HEK293 (cell line): Measurements from ENCODE around the gene GRID2.

ENCODE experiments used
- CTCF ChIA-PET: fragments of 350-600 bp; formaldehyde crosslinking; extraction: SDS; loops from one replicate; lab custom pipeline; 2021; ENCODE audit warnings: antibody characterized with exemption; lab: Yijun Ruan, JAX
- POLR2A ChIA-PET: fragments of 300-600 bp; formaldehyde crosslinking; extraction: SDS; loops from one replicate; lab custom pipeline; 2020; ENCODE audit warnings: antibody characterized with exemption, inconsistent platforms; lab: Yijun Ruan, JAX
- H3K27ac ChIP-seq: fragments of 200-500 bp; sonication (Bioruptor generic); 2 replicates; pipeline ENCODE4 v1.5.1; 2014; ENCODE audit warnings: low read depth, low read length, control low read depth, inconsistent platforms; ENCODE audit errors: extremely low read depth
- H3K36me3 ChIP-seq, 2 experiments: fragments of 200-500 bp in 1 of 2; sonication (Bioruptor generic) in 1 of 2; 1 replicate in 1 of 2; 2 replicates in 1 of 2; pipeline ENCODE4 v1.5.1; 2014 to 2017; ENCODE audit warnings: inconsistent platforms in 2 of 2, low read length in 2 of 2; ENCODE audit not compliant: control insufficient read depth in 2 of 2, insufficient read depth in 1 of 2
- H3K4me1 ChIP-seq: fragments of 200-500 bp; sonication (Bioruptor generic); 2 replicates; pipeline ENCODE4 v1.5.1; 2014; ENCODE audit warnings: mild to moderate bottlenecking, low read length, inconsistent platforms; ENCODE audit not compliant: control insufficient read depth, insufficient read depth
- H3K4me3 ChIP-seq: 2 replicates; pipeline ENCODE4 v1.5.1; 2011; ENCODE audit warnings: low read depth, mild to moderate bottlenecking, control low read depth, low read length, moderate library complexity
- H3K9me3 ChIP-seq: fragments of 200-500 bp; sonication (Bioruptor generic); 2 replicates; pipeline ENCODE4 v1.5.1; 2014; ENCODE audit warnings: low read depth, low read length, inconsistent platforms; ENCODE audit not compliant: control insufficient read depth, insufficient read depth
- CTCF ChIP-seq: fragments of 450-650 bp; formaldehyde crosslinking; IDR thresholded peaks from 2 replicates; pipeline ENCODE4 v1.5.1; 2016; ENCODE audit warnings: missing biosample characterization, missing genetic modification characterization
- IKZF3 ChIP-seq: fragments of 450-650 bp; IDR thresholded peaks from 2 replicates; pipeline ENCODE4 v1.5.0; 2018; ENCODE audit warnings: missing biosample characterization, mild to moderate bottlenecking, missing genetic modification characterization, moderate library complexity
- KLF1 ChIP-seq: fragments of 450-650 bp; formaldehyde crosslinking; IDR thresholded peaks from 2 replicates; pipeline ENCODE4 v1.5.1; 2016; ENCODE audit warnings: missing biosample characterization, missing genetic modification characterization
- SETDB1 ChIP-seq: IDR thresholded peaks from one replicate; pipeline ENCODE4 v1.6.1; 2017; ENCODE audit warnings: mild to moderate bottlenecking, low read length, moderate library complexity, mixed read lengths; ENCODE audit not compliant: insufficient read length
- ZBTB1 ChIP-seq: fragments of 450-650 bp; formaldehyde crosslinking; IDR thresholded peaks from 2 replicates; pipeline ENCODE4 v1.5.1; 2016; ENCODE audit warnings: missing biosample characterization, missing genetic modification characterization
- ZBTB10 ChIP-seq: fragments of 450-650 bp; formaldehyde crosslinking; IDR thresholded peaks from 2 replicates; pipeline ENCODE4 v1.5.1; 2016; ENCODE audit warnings: missing biosample characterization, missing genetic modification characterization
- ZNF10 ChIP-seq: fragments of 450-650 bp; formaldehyde crosslinking; IDR thresholded peaks from 2 replicates; pipeline ENCODE4 v1.5.1; 2017; ENCODE audit warnings: missing biosample characterization, missing genetic modification characterization
- ZNF16 ChIP-seq: fragments of 450-650 bp; formaldehyde crosslinking; IDR thresholded peaks from 2 replicates; pipeline ENCODE4 v1.5.1; 2016; ENCODE audit warnings: low read depth, missing biosample characterization, missing genetic modification characterization
- ZNF266 ChIP-seq: fragments of 450-650 bp; formaldehyde crosslinking; IDR thresholded peaks from 2 replicates; pipeline ENCODE4 v1.5.1; 2016; ENCODE audit warnings: missing biosample characterization, missing genetic modification characterization, low read depth
- ZNF354C ChIP-seq: fragments of 450-650 bp; formaldehyde crosslinking; IDR thresholded peaks from 2 replicates; pipeline ENCODE4 v1.5.1; 2016; ENCODE audit warnings: missing biosample characterization, missing genetic modification characterization, low read depth, borderline replicate concordance
- ZNF366 ChIP-seq: fragments of 450-650 bp; formaldehyde crosslinking; conservative IDR thresholded peaks from 2 replicates; pipeline ENCODE4 v1.5.1; 2016; ENCODE audit warnings: missing biosample characterization, missing genetic modification characterization
- ZNF48 ChIP-seq: fragments of 450-650 bp; formaldehyde crosslinking; IDR thresholded peaks from 2 replicates; pipeline ENCODE4 v1.5.1; 2016; ENCODE audit warnings: missing biosample characterization, missing genetic modification characterization
- ZNF529 ChIP-seq: fragments of 450-650 bp; formaldehyde crosslinking; IDR thresholded peaks from 2 replicates; pipeline ENCODE4 v1.5.1; 2017; ENCODE audit warnings: missing genetic modification characterization, missing biosample characterization; ENCODE audit not compliant: insufficient replicate concordance
- ZNF555 ChIP-seq: fragments of 450-650 bp; formaldehyde crosslinking; conservative IDR thresholded peaks from 2 replicates; pipeline ENCODE4 v1.5.1; 2017; ENCODE audit warnings: missing biosample characterization, mild to moderate bottlenecking, missing genetic modification characterization, inconsistent platforms
- ZNF600 ChIP-seq: fragments of 450-650 bp; formaldehyde crosslinking; IDR thresholded peaks from 2 replicates; pipeline ENCODE4 v1.5.1; 2016; ENCODE audit warnings: missing biosample characterization, missing genetic modification characterization
- ZNF621 ChIP-seq: fragments of 450-650 bp; formaldehyde crosslinking; IDR thresholded peaks from 2 replicates; pipeline ENCODE4 v1.5.1; 2017; ENCODE audit warnings: missing biosample characterization, missing genetic modification characterization
- ZSCAN16 ChIP-seq: fragments of 450-650 bp; formaldehyde crosslinking; IDR thresholded peaks from 2 replicates; pipeline ENCODE4 v1.5.1; 2016; ENCODE audit warnings: missing biosample characterization, missing genetic modification characterization
- TF ChIP-seq, protein P1 (sequence below): fragments of 450-650 bp; formaldehyde crosslinking; conservative IDR thresholded peaks from 2 replicates; pipeline ENCODE4 v1.5.1; 2016; ENCODE audit warnings: low read depth, missing biosample characterization, missing genetic modification characterization
- TF ChIP-seq, protein P2 (sequence below): fragments of 450-650 bp; formaldehyde crosslinking; IDR thresholded peaks from 2 replicates; pipeline ENCODE4; 2016; ENCODE audit warnings: missing biosample characterization, missing genetic modification characterization
- TF ChIP-seq, protein P3 (sequence below): fragments of 450-650 bp; formaldehyde crosslinking; IDR thresholded peaks from 2 replicates; pipeline ENCODE4 v1.5.1; 2016; ENCODE audit warnings: missing biosample characterization, missing genetic modification characterization, low read depth

Gene GRID2

GRCh38 chr4:93409035-93409434 is 1105.3 kb downstream of the GRID2 start:
- H3K36me3 ChIP-seq: no peaks in the 10 kb centered on the region
- TF ChIP-seq ZNF16 (tag by site-specific recombination): no peak
- TF ChIP-seq, protein P1, sequence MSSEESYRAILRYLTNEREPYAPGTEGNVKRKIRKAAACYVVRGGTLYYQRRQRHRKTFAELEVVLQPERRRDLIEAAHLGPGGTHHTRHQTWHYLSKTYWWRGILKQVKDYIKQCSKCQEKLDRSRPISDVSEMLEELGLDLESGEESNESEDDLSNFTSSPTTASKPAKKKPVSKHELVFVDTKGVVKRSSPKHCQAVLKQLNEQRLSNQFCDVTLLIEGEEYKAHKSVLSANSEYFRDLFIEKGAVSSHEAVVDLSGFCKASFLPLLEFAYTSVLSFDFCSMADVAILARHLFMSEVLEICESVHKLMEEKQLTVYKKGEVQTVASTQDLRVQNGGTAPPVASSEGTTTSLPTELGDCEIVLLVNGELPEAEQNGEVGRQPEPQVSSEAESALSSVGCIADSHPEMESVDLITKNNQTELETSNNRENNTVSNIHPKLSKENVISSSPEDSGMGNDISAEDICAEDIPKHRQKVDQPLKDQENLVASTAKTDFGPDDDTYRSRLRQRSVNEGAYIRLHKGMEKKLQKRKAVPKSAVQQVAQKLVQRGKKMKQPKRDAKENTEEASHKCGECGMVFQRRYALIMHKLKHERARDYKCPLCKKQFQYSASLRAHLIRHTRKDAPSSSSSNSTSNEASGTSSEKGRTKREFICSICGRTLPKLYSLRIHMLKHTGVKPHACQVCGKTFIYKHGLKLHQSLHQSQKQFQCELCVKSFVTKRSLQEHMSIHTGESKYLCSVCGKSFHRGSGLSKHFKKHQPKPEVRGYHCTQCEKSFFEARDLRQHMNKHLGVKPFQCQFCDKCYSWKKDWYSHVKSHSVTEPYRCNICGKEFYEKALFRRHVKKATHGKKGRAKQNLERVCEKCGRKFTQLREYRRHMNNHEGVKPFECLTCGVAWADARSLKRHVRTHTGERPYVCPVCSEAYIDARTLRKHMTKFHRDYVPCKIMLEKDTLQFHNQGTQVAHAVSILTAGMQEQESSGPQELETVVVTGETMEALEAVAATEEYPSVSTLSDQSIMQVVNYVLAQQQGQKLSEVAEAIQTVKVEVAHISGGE (tag by site-specific recombination): no peak
- TF ChIP-seq ZNF600 (tag by site-specific recombination): no peak
- TF ChIP-seq ZNF354C (tag by site-specific recombination): no peak
- TF ChIP-seq ZBTB10 (tag by site-specific recombination): no peak
- no peak for TF ChIP-seq KLF1
- no peak for TF ChIP-seq CTCF (tag by site-specific recombination)
- TF ChIP-seq ZNF555 (tag by site-specific recombination): no peak
- no peak for TF ChIP-seq ZNF621 (tag by site-specific recombination)
- no peak for TF ChIP-seq ZNF266
- TF ChIP-seq ZNF366 (tag by site-specific recombination): no peak
- no peak for TF ChIP-seq ZBTB1 (tag by site-specific recombination)
- no peak for TF ChIP-seq ZNF529 (tag by site-specific recombination)
- TF ChIP-seq SETDB1: no peak
- TF ChIP-seq IKZF3 (tag by site-specific recombination): no peak
- TF ChIP-seq, protein P2, sequence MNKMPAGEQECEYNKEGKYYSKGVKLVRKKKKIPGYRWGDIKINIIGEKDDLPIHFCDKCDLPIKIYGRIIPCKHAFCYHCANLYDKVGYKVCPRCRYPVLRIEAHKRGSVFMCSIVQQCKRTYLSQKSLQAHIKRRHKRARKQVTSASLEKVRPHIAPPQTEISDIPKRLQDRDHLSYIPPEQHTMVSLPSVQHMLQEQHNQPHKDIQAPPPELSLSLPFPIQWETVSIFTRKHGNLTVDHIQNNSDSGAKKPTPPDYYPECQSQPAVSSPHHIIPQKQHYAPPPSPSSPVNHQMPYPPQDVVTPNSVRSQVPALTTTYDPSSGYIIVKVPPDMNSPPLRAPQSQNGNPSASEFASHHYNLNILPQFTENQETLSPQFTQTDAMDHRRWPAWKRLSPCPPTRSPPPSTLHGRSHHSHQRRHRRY: no peak
- no peak for TF ChIP-seq ZSCAN16 (tag by site-specific recombination)
- TF ChIP-seq, protein P3, sequence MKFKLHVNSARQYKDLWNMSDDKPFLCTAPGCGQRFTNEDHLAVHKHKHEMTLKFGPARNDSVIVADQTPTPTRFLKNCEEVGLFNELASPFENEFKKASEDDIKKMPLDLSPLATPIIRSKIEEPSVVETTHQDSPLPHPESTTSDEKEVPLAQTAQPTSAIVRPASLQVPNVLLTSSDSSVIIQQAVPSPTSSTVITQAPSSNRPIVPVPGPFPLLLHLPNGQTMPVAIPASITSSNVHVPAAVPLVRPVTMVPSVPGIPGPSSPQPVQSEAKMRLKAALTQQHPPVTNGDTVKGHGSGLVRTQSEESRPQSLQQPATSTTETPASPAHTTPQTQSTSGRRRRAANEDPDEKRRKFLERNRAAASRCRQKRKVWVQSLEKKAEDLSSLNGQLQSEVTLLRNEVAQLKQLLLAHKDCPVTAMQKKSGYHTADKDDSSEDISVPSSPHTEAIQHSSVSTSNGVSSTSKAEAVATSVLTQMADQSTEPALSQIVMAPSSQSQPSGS: no peak
- no peak for TF ChIP-seq ZNF10
- no peak for TF ChIP-seq ZNF48 (tag by site-specific recombination)
- no peak overlapping the region for H3K27ac ChIP-seq
- POLR2A ChIA-PET: no interaction called here
- no peaks in the 10 kb centered on the region for H3K4me1 ChIP-seq
- no peak overlapping the region for H3K4me3 ChIP-seq
- no peaks in the 10 kb centered on the region for H3K9me3 ChIP-seq
- CTCF ChIA-PET: interaction anchor here (0.7 kb wide), 1 partner anchor 1128 kb away, joined by 3 read pairs; no protein-coding TSS in a partner anchor
